ENCODE data around the gene MIEF1.
A peak's percentile ranks its signal among the peaks of the same experiment; 100 is the strongest.

MIEF1 gene

GRCh38 chr22:39556970-39557841 is 55.1 kb downstream of the MIEF1 start:
- H3K9me3 Mint-ChIP-seq, result no peaks in the 10 kb centered on the region
- H3K4me3 Mint-ChIP-seq, result no peak overlapping the region
- H3K36me3 Mint-ChIP-seq (ENCODE audit: low read depth), result no peaks in the 10 kb centered on the region
- no peak overlapping the region for H3K27ac Mint-ChIP-seq
- H3K27me3 Mint-ChIP-seq (ENCODE audit: low read depth), result peaks cover 52% of the 10 kb centered on the region
- H3K4me1 Mint-ChIP-seq (ENCODE audit: low read depth), result peaks cover 2% of the 10 kb centered on the region

- Mint-ChIP-seq H3K4me1 (ENCODE audit: low read depth) (peaks cover 2% of the 10 kb centered on the region), H3K9me3 (no peaks in the 10 kb centered on the region), H3K27ac (no peak overlapping the region), H3K36me3 (ENCODE audit: low read depth) (no peaks in the 10 kb centered on the region), H3K4me3 (no peak overlapping the region), H3K27me3 (ENCODE audit: low read depth) (peaks cover 46% of the 10 kb centered on the region)
Observed at GRCh38 chr22:39558254-39558727, 56.2 kb downstream of the MIEF1 start.

GRCh38 chr22:39558950-39559349 is 56.9 kb downstream of the MIEF1 start:
- no peaks in the 10 kb centered on the region for H3K9me3 Mint-ChIP-seq
- H3K4me1 Mint-ChIP-seq (ENCODE audit: low read depth), result peaks cover 2% of the 10 kb centered on the region
- peaks cover 46% of the 10 kb centered on the region for H3K27me3 Mint-ChIP-seq (ENCODE audit: low read depth)

GRCh38 chr22:39559456-39560105 is 57.5 kb downstream of the MIEF1 start:
- H3K27ac Mint-ChIP-seq, result no peak overlapping the region
- H3K9me3 Mint-ChIP-seq, result no peaks in the 10 kb centered on the region

More at GRCh38 chr22:39558950-39559349, 56.9 kb downstream of the MIEF1 start:
- no peak overlapping the region for H3K27ac Mint-ChIP-seq
- H3K4me3 Mint-ChIP-seq, result no peak overlapping the region
- H3K36me3 Mint-ChIP-seq (ENCODE audit: low read depth), result no peaks in the 10 kb centered on the region

GRCh38 chr22:39560127-39560526 is 58.0 kb downstream of the MIEF1 start:
- no peaks in the 10 kb centered on the region for H3K36me3 Mint-ChIP-seq (ENCODE audit: low read depth)
- H3K9me3 Mint-ChIP-seq, result no peaks in the 10 kb centered on the region
- peaks cover 45% of the 10 kb centered on the region for H3K27me3 Mint-ChIP-seq (ENCODE audit: low read depth)
- peaks cover 2% of the 10 kb centered on the region for H3K4me1 Mint-ChIP-seq (ENCODE audit: low read depth)
- H3K4me3 Mint-ChIP-seq, result no peak overlapping the region
- no peak overlapping the region for H3K27ac Mint-ChIP-seq

More at GRCh38 chr22:39559456-39560105, 57.5 kb downstream of the MIEF1 start:
- H3K27me3 Mint-ChIP-seq (ENCODE audit: low read depth), result peaks cover 46% of the 10 kb centered on the region
- no peak overlapping the region for H3K4me3 Mint-ChIP-seq
- H3K36me3 Mint-ChIP-seq (ENCODE audit: low read depth), result no peaks in the 10 kb centered on the region
- H3K4me1 Mint-ChIP-seq (ENCODE audit: low read depth), result peaks cover 2% of the 10 kb centered on the region

- Mint-ChIP-seq H3K27ac (no peak overlapping the region), H3K9me3 (peaks cover 8% of the 10 kb centered on the region), H3K36me3 (ENCODE audit: low read depth) (peaks cover 3% of the 10 kb centered on the region), H3K27me3 (ENCODE audit: low read depth) (peaks cover 20% of the 10 kb centered on the region), H3K4me1 (ENCODE audit: low read depth) (peaks cover 12% of the 10 kb centered on the region), H3K4me3 (no peak overlapping the region)
Observed at GRCh38 chr22:39562839-39563489, 60.9 kb downstream of the MIEF1 start.

GRCh38 chr22:39563571-39564428 is 61.7 kb downstream of the MIEF1 start:
- peaks cover 3% of the 10 kb centered on the region for H3K36me3 Mint-ChIP-seq (ENCODE audit: low read depth)
- H3K9me3 Mint-ChIP-seq, result peaks cover 8% of the 10 kb centered on the region
- no peak overlapping the region for H3K27ac Mint-ChIP-seq
- H3K27me3 Mint-ChIP-seq (ENCODE audit: low read depth), result peaks cover 14% of the 10 kb centered on the region
- peaks cover 14% of the 10 kb centered on the region for H3K4me1 Mint-ChIP-seq (ENCODE audit: low read depth)
- no peak overlapping the region for H3K4me3 Mint-ChIP-seq

- Mint-ChIP-seq H3K27me3 (ENCODE audit: low read depth) (peaks cover 6% of the 10 kb centered on the region), H3K36me3 (ENCODE audit: low read depth) (peaks cover 3% of the 10 kb centered on the region), H3K9me3 (peaks cover 8% of the 10 kb centered on the region), H3K4me1 (ENCODE audit: low read depth) (peaks cover 14% of the 10 kb centered on the region), H3K4me3 (peak overlapping the region; percentile 21), H3K27ac (peak overlapping the region; percentile 53)
Observed at GRCh38 chr22:39565414-39565944, 63.4 kb downstream of the MIEF1 start.

GRCh38 chr22:39567135-39567946 is 65.3 kb downstream of the MIEF1 start:
- Mint-ChIP-seq H3K36me3 (ENCODE audit: low read depth) (peaks cover 3% of the 10 kb centered on the region), H3K27me3 (ENCODE audit: low read depth) (no peaks in the 10 kb centered on the region), H3K9me3 (peaks cover 8% of the 10 kb centered on the region), H3K4me1 (ENCODE audit: low read depth) (peaks cover 14% of the 10 kb centered on the region), H3K27ac (peak overlapping the region; percentile 42), H3K4me3 (peak overlapping the region; percentile 22)

Measured in T-helper 1 cell treated with Interleukin-12 subunit alpha and Interleukin-12 subunit beta and Interleukin-4 antibody, amounts not matched to agents 30 μg/mL and 1 μg/mL, for 36 hours (primary cell).